GM18951 (cell line): Measurements from ENCODE around the gene HSPH1.

Source experiments
- POLR2A ChIP-seq: IDR thresholded peaks from 4 replicates; pipeline ENCODE4 v1.6.1; 2011; ENCODE audit warnings: mild to moderate bottlenecking; ENCODE audit not compliant: insufficient read length, insufficient read depth; ENCODE audit errors: extremely low read depth
- in situ Hi-C: fragments of 300-500 bp; cut with MboI; formaldehyde crosslinking; loops from one replicate; pipeline ENCODE4 v1.12.0; 2022; ENCODE audit warnings: low sequenced_read_pairs, mixed read lengths, inconsistent platforms; ENCODE audit not compliant: unreplicated experiment

The HSPH1 gene

GRCh38 chr13:31090096-31090495, 71.6 kb downstream of the HSPH1 start:
- no peak for TF ChIP-seq POLR2A
- in situ Hi-C loops, result no loop called here

- in situ Hi-C loops, result no loop called here
Observed at GRCh38 chr13:31089649-31090048, 72.1 kb downstream of the HSPH1 start.

GRCh38 chr13:31088826-31089420, 72.8 kb downstream of the HSPH1 start:
- in situ Hi-C loops, result no loop called here
- TF ChIP-seq POLR2A, result no peak

More at GRCh38 chr13:31089649-31090048, 72.1 kb downstream of the HSPH1 start:
- no peak for TF ChIP-seq POLR2A
